COLO668 (cell line): Measurements from ENCODE around the gene PRRC1.
A peak's percentile ranks its signal among the peaks of the same experiment; 100 is the strongest.

Source experiments
- DNase-seq: peaks from one replicate; lab custom pipeline; 2025; ENCODE audit not compliant: unreplicated experiment; lab: John Stamatoyannopoulos, UW

The PRRC1 gene

DNA sequence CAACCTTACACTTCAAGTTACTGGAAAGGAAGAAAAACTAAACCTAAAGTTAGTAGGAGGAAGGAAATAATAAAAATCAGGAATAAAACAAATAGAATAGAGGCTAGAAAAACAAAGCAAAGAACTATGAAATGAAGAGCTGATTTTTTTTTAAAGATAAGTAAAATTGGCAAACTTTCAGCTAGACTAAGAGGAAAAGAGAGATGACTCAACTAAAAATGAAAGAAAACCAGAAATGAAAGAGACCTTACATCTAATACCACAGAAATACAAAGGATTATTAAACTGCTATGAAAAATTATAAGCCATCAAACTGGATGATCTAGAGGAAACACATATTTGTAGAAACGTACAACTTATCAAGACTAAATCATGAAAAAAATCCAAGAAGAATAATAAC, 60.0 kb downstream of the PRRC1 start:
- DNase-seq: no peak

DNA sequence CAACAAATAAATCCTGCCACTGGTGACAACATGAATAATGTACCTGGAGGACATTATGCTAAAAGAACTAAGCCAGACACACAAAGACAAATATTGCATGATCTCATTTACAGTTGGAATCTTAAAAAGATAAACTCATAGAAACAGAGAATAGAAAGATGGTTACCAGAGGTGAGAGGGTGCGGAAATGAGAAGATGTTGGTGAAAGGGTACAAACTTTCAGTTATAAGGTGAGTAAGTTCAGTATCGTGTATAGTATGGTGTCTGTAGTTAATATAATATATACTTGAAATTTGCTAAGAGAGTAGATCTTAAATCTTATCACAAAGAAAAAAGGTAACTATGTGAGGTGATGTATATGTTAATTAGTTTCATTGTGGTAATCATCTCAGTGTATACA, 63.3 kb downstream of the PRRC1 start:
- no peak for DNase-seq

DNA sequence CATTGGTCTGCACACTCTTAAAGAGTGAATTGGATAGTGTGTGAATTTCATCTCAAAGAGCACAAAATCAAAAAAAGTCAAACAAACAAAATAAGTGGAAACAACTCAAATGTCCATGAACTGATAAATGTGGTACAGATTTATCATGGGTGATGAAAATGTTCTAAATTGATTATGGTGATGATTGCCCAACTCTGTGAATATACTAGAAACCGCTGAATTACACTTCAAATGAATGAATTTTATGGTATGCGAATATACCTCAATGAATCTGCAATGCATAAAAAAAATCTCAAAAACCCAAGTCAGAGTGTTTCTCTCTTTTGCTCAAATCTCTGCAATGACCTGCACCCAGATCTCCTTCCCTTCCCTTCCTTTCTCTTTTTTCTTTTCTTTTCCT, 64.0 kb downstream of the PRRC1 start:
- no peak for DNase-seq

DNA sequence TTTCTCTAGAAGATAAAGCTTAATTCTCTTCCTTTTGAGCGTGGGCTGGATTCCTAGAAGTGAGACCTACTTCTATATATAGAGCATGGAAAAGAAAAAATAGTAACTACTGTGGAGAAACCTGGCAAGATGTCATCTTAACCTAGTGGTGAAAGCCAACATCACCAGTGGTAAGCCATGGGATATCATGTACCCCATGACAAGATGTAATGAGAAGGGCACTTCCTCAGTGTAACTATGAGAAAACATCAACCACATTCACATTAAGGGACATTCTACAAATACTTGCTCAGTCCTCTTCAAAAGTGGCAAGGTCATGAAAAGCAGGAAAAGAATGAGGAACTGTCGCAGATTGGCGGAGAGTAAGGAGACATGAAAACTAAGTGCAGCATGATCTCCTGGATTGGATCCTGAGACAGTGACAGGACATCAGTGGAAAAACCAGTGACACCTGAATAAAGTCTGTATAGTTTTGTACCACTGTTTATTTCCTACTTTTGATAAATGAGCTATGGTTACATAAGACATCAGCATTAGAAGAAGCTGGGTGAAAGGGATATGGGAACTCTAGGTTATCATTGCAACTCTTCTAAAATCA, 65.4 kb downstream of the PRRC1 start:
- no peak for DNase-seq

DNA sequence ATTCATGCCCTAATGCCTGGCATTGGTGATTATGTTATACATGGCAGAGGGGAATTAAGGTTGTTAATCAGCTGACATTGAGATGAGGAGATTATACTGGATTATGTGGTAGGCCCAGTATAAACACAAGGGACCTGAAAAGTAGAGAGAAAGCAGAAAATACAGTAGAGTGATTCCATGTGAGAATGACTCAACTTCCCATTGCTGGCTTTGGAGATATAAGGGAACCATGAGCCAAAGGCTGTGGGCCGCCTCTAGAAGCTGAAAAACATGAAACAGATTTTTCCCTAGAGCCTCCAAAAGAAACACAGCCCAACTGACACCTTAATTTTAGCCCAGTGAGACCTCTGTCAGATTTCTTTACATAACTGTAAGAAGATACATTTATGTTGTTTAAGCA, 66.4 kb downstream of the PRRC1 start:
- DNase-seq: no peak

DNA sequence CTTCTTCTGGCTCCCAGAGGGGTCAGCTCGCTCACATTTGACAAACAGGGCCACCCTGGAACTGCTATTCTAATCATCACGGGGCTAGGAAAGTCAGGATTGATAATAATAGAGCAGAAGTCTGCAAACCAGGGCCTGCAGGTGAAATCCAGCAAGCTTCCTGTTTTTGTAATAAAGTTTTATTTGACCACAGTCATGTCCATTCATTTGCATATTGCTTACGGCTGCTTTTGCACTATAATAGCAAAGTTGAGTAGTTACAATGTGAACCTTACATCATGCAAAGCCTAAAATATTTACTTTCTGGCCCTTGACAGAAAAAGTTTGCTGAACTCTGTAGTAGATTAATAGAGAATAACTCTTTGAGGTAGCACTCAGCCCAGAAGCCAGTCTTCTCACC, 68.2 kb downstream of the PRRC1 start:
- no peak for DNase-seq

DNA sequence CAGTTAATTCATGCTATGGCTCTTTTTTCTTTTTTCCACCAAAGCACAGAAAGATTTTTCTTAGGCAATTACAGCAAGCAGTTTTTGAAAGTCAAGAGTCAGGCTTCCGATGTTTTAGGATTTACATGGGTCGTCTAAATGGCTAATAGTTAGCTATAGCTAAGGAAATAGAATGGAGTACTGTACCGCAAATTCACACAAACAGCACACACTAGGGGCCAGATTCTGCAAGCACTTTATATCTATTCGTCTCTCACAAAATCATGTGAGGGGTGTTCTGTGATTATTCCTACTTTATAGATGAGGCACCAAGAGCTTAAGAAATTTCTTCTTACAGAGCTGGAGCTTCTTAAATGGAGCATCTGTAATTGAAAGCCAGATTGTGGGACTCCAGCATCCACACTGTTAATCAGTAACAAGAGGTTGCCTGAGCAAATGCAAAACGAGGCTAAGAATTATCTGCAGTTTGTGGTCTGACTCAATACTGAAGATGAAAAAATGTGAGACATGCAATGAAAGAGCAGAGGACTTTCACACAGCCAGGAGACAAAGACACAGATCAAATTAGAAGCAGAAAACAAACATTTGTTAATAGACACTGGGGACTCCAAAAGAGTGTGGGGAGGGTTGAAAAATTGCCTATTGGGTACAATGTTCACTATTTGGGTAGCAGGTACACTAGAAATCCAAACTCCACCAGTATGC, 68.8 kb downstream of the PRRC1 start:
- no peak for DNase-seq

DNA sequence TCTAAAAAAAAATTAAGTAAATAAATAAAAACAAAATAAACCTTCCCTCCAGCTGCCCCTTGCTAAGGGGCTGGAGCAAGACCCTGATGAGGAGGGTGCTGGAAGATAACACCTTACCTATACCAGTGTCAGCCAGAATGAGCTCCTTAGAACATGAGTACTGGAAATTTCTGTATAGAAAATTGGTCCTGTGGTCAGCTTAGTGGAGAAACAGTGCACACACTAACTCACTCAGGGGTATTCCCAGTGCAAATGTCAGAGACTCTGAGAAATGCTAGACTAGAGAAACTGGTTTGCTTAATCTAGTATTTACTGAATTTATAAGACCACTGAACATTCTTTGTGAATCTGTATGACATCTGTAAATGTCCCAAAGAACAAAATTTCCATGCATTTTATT, 69.4 kb downstream of the PRRC1 start:
- no peak for DNase-seq

DNA sequence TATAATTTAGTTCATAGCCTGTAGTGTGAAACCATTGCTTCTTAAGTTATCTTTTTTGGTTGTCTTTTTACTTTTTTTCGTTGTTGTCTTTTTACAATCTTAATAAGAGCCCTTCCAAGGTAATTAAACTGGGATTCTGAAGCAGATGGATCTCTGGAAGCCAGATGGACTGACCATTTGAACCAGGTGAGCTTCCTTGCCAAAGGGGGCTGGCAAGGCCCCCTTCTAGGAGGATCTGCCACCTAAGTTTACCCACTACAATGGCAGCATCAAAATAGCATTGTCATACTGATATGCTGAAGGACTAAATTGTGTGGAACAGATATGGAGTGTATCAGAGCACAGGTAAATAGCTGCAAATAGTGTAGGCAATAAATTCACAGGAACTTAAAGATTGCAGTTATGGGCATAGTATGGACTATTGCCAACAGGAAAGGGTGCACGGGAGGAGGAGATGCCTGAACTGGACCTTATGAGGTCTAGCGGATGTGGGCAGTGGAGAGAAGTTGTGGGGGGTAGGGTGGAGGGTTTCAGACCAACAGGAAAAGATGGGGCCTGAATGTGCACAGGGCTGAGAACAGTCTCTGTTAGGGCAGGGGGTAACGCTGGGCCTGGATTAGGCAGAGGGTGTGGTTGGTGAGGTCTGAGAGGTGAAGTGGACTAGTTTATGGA, 69.9 kb downstream of the PRRC1 start:
- no peak for DNase-seq

DNA sequence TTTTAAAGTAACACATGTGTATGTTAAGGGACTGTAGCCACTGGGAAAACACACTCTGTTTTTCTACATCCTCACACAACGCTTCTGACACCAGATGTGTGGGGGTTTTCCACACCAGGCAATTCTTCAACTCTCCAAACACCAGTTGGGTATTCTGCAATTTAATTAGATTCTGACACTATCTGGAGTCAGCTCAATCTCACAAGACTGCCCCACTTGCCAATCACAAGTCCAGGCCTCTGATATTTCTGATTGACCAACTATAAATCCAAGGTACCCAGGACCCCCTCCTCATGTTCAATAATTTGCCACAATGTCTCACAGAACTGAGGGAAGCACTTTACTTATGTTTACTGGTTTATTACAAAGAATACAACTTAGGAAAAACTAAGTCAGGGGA, 70.9 kb downstream of the PRRC1 start:
- DNase-seq: no peak

DNA sequence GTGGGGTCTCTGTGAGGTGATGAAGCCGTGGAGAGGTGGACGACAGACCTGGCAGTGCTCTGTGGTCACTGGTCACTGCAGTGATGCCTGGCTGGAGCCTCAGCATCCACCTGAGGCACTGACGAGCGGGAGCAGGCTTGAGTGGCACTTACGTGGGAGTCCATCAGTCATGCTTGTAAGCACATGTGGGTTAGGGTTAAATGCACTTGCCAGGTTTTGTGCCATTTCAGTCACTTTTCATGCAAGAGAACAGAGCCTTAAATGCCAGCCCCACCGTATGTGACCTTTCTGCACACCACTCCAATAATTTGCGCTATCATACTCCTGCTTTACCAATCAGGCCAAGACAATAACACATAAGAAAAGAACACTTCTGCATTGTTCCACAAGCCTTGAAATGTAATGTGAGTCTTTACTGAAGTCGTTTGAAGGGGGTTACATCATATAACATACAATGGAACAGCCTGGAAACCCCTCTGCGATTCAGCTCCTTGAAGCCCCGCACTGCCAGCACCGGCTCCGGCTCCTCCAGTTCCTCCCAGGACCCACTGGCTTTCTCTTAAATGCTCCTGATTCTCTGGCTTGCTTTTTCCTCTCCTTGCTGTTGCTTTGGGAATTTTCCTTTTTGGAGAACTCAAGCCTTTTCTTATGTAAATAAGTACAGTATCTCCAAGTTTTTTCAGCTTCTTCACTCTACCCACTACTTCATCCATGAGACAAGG, 72.0 kb downstream of the PRRC1 start:
- no peak for DNase-seq

DNA sequence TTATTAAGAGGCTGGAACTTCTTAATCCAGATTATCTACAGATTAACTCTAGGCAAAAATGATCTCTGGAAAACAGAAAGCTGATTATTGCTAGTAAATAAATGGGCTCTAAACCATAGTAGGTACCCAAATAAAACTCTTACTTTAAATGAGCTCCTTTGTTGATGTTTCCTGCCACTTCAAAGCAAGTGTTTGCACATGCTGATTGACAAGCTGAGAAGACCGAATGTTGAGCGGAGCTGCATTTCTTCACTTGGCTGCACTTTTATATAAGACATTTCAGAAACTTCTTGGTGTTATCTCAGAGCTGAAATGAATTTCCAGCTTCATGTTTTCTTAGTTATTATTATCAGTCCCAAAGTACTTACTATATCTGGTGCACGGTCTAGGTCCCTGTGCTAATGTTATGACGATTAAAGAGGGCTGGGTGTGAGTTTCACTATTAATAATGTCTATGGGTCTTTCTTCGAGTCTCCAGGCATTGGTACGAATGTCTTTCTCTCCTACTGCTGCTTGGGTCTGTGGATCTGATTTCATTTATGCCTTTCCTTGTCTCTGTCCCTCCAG, 72.8 kb downstream of the PRRC1 start:
- no peak for DNase-seq

DNA sequence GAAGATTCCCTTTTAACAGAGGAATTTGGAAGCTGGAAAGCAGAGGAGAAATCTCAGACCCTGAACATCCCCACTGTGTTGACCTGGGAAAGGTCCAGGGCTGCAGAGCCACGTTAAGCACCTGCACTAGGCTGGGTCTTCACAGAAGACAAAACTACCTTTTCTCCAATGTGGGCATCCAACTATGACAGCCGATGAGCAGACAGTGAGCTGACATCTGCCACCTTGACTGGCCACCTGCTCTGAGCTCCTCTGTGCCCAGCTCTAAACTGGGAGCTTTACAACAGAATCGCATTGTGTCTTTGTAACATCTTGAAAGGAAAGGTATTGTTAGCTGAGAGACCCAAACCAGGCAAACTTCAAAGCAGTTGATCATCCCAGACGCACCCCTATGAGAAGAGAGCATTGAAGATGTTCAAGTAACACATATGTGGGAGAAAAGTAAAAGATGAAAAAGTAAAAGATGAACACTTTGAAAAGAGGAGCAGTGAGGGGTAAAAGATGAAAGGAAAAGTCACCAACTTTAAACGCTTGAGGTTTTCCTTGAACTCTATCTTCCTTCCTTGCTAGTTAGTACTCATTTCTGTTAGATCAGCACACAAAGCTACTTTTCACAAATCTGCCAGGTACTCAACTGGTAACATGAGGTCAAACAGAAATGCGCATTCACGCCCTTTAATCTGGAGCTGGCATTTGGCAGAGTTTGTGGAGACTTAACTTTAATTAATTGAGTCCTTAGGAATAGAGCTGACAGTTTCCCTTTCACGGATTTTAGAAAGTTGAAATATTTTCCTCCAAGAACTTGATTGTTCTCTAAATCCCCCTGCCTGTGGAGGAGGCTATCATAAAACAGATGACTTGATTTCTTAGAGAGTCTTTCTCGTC, 78.3 kb downstream of the PRRC1 start:
- no peak for DNase-seq

DNA sequence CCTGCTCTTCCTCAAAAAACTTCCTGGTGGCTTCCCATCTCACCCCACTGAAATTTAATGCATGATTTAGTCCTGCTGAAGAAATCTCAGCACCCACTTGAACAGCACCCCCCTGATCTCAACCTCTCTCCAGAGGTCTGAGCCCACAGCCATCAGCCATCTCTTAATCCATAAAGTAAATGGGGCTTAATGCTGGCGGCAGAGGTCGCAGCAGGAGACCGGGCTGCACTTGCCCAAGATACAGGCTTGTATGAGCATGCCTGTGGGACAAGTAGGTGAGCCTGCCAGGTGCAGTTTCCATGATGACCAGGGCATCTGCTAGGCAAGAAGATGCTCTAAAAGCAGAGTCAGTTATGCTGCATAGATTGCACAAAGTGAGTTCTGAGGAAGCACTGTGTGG, 79.1 kb downstream of the PRRC1 start:
- peak; percentile 4 for DNase-seq

DNA sequence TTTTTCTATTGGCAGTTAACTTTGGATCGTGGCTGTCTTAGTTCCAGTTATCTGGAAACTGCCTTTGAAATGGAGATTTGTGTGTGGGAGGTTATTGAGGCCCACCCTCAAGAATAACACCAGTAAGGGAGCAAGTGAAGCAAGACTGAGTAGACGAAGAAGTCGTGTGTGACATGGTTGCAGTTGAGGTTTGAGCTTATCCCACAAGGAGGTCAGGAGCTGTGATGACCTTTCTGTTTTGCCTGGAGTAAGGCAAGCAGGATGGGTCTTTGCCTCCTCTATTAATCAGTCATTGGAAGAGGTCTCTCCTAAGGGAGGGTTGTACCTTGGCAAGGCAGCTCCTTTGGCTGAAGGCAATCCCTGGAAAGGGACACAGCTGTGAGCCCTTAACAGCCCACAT, 81.9 kb downstream of the PRRC1 start:
- no peak for DNase-seq

DNA sequence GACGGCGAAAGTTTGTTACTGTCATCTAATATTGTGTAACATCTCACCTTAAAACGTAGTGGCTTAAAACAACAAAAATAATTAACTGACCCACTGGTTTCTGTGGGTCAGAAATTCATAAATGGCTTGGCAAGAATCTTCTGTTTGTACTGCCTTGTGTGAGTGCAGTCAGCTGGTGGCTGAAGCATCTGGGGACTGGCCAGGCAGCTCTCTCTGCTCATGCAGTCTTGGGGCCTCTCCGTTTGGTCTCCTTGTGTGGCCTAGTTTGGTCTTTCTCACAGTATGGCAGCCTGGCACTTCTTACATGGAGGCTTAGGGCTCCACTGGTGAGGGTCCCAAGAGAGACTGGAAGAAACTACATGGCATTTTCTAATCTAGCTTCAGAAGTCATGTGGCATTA, 82.4 kb downstream of the PRRC1 start:
- no peak for DNase-seq

DNA sequence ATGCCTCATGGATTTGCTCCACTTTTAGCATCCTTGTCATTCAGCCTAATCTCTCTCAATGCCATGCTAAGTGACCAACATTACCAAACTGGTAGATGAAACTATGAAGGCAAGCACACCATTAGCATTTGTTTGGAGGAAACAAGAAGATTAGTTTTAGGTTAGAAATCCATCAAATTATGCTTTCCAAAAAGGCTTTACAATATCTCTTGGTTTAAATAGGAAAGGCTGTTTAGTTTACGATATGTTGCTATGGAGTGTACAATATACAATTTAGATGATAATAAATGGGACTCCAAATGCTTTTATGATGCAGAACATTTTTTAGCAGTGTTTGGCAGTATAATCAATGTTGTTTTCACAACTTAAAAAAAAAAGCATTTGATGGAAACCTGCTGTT, 83.7 kb downstream of the PRRC1 start:
- no peak for DNase-seq

DNA sequence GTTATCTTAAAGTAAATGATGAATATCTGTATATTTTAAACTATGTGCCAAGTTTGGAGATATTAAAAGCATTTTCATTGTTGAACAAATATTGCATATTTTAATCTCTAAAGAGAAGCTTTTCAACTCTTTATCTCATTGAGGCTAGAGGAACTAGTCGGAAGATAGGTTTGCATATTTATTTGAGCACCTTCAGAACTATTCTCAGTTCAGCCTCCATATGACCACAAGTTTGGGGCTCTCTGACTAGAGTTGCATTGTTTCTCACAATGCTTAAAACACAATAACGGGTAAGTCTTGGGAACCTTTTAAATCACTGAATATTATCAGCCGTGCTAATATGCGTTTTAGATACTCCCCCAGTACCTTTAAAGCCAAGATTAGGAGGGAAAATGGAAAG, 84.2 kb downstream of the PRRC1 start:
- no peak for DNase-seq

DNA sequence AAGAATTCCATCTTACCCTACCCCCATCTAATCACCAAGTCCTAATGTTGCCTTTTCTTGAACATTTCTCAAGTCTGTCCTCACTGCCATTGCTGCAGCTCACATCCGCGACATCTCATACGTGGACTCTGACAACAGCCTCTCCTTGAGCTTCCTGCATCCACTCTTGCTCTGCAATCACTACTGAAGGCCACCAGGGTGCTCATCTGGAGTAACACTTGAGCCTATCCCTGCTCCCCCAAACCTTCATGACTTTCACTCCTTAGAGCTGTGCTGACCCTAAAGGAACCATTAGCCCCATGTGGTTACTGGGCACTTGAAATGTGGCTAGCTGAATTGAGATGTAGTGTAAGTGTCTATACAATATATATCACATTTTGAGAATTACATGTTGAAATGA, 85.0 kb downstream of the PRRC1 start:
- DNase-seq: no peak
